Caco-2 (cell line): ENCODE results near the gene CDKN3. TPM values are rescaled to one million over a fixed set of nuclear protein-coding genes. Genes with fewer than 3 reads are reported as not detected.

Experiments used
- BruUV-seq: library from RNA; stranded (reverse); fragments of 400-500 nt; replicated peaks from 2 replicates; lab custom pipeline; 2021; lab: Mats Ljungman, UMichigan
- CTCF ChIA-PET: fragments of 300-600 bp; sonication (Branson Sonifier 250); formaldehyde crosslinking; loops from one replicate; lab custom pipeline; 2022; ENCODE audit warnings: antibody characterized with exemption; lab: Charles Lee
- POLR2A ChIA-PET: fragments of 300-600 bp; sonication (Branson Sonifier 250); formaldehyde crosslinking; loops from one replicate; lab custom pipeline; 2022; ENCODE audit warnings: antibody characterized with exemption; lab: Charles Lee
- DNase-seq, 2 experiments: peaks; one replicate each; pipeline versions ENCODE4 v3.0.0 to v3.0.0-alpha.2; 2020 to 2022
- H3K27me3 ChIP-seq: replicated peaks from 2 replicates; pipeline ENCODE4 v1.6.0; 2011; ENCODE audit warnings: low read length; ENCODE audit not compliant: control insufficient read depth, insufficient read depth
- H3K36me3 ChIP-seq: 2 replicates; pipeline ENCODE4 v1.5.1; 2011; ENCODE audit warnings: low read length; ENCODE audit not compliant: control insufficient read depth, insufficient read depth
- H3K4me1 ChIP-seq: fragments of 250-450 bp; sonication (Bioruptor Pico); 2 replicates; pipeline ENCODE4 v1.5.1; 2020; ENCODE audit warnings: mild to moderate bottlenecking
- H3K4me3 ChIP-seq: 2 replicates; pipeline ENCODE4 v1.5.1; 2011; ENCODE audit warnings: low read depth, mild to moderate bottlenecking, control low read depth, low read length
- H3K9me3 ChIP-seq: fragments of 250-450 bp; sonication (Bioruptor Pico); 2 replicates; pipeline ENCODE4 v1.5.1; 2020; ENCODE audit warnings: mild to moderate bottlenecking, moderate library complexity
- H3K27ac Mint-ChIP-seq: one replicate; pipeline ENCODE4 v1.8.0; 2022; ENCODE audit warnings: mixed read lengths; ENCODE audit not compliant: unreplicated experiment
- H3K27me3 Mint-ChIP-seq: one replicate; pipeline ENCODE4 v1.8.0; 2022; ENCODE audit warnings: mixed read lengths; ENCODE audit not compliant: insufficient read depth, unreplicated experiment
- H3K36me3 Mint-ChIP-seq: one replicate; pipeline ENCODE4 v1.8.0; 2022; ENCODE audit warnings: mild to moderate bottlenecking, mixed read lengths; ENCODE audit not compliant: insufficient read depth, unreplicated experiment
- H3K4me1 Mint-ChIP-seq: one replicate; pipeline ENCODE4 v1.8.0; 2022; ENCODE audit warnings: low read depth, mixed read lengths; ENCODE audit not compliant: unreplicated experiment
- H3K4me3 Mint-ChIP-seq: one replicate; pipeline ENCODE4 v1.8.0; 2022; ENCODE audit warnings: mild to moderate bottlenecking, moderate library complexity, mixed read lengths; ENCODE audit not compliant: unreplicated experiment
- H3K9me3 Mint-ChIP-seq: one replicate; pipeline ENCODE4 v1.8.0; 2022; ENCODE audit warnings: mixed read lengths; ENCODE audit not compliant: unreplicated experiment
- CTCF ChIP-seq, 2 experiments: fragments of 200-600 bp in 1 of 2; IDR thresholded peaks; 1 replicate in 1 of 2; 2 replicates in 1 of 2; pipeline versions ENCODE4 v1.5.1 to v1.8.0; 2011 to 2022; ENCODE audit warnings: antibody characterized with exemption in 1 of 2, control low read depth in 1 of 2, inconsistent platforms in 1 of 2, low read depth in 1 of 2, low read length in 1 of 2, mild to moderate bottlenecking in 1 of 2, moderate library complexity in 1 of 2; ENCODE audit not compliant: insufficient read depth in 1 of 2, severe bottlenecking in 1 of 2, unreplicated experiment in 1 of 2
- intact Hi-C: fragments of 100-400 bp; cut with micrococcal nuclease; formaldehyde crosslinking; loops from one replicate; pipeline ENCODE4 v1.10.0; 2022; ENCODE audit not compliant: unreplicated experiment
- total RNA-seq: library from RNA; stranded (reverse); gene quantifications from 2 replicates; pipeline ENCODE4 v1.2.3, GENCODE V29; 2022

CDKN3 gene
- total RNA-seq, 1 experiment from 2014 or later = 83.0 TPM

- Histone ChIP-seq H3K9me3 (no peaks in the 10 kb centered on the region), H3K4me3 (no peak overlapping the region), H3K27me3 (no peaks in the 10 kb centered on the region), H3K4me1 (no peaks in the 10 kb centered on the region), H3K36me3 (peaks cover 1% of the 10 kb centered on the region)
- ChIA-PET CTCF (no interaction called here), POLR2A (no interaction called here)
- Mint-ChIP-seq H3K27me3 (no peaks in the 10 kb centered on the region), H3K4me3 (no peak overlapping the region), H3K9me3 (no peaks in the 10 kb centered on the region), H3K27ac (no peak overlapping the region), H3K36me3 (peaks cover 44% of the 10 kb centered on the region), H3K4me1 (no peaks in the 10 kb centered on the region)
- TF ChIP-seq CTCF (IDR thresholded peaks at IDR 0.05; ENCODE audit: insufficient read depth in 1 of 2, low read depth in 1 of 2, low read length in 1 of 2, severe bottlenecking in 1 of 2, unreplicated experiment in 1 of 2) = no peak
- BruUV-seq = no TSS peak
- intact Hi-C loops = no loop called here
- no peak for DNase-seq
Measured at GRCh38 chr14:54411371-54411770, 14.6 kb downstream of the CDKN3 start.

- Histone ChIP-seq H3K4me1 (no peaks in the 10 kb centered on the region), H3K27me3 (no peaks in the 10 kb centered on the region), H3K9me3 (no peaks in the 10 kb centered on the region), H3K36me3 (no peaks in the 10 kb centered on the region; the same call in 1 of the 2 replicates), H3K4me3 (no peak overlapping the region)
- peaks cover 39% of the 10 kb centered on the region for H3K36me3 Mint-ChIP-seq
- no peak overlapping the region for H3K4me3 Mint-ChIP-seq
- intact Hi-C loops = loop anchor here (1.0 kb wide), 2 partner anchors 24 to 54 kb away; no protein-coding TSS in a partner anchor
- H3K27me3 Mint-ChIP-seq = no peaks in the 10 kb centered on the region
- H3K9me3 Mint-ChIP-seq = no peaks in the 10 kb centered on the region
- peaks cover 9% of the 10 kb centered on the region for H3K4me1 Mint-ChIP-seq
- no TSS peak for BruUV-seq
- DNase-seq = peak; percentile 59 to 66
- ChIA-PET CTCF (interaction anchor here (0.5 to 1.9 kb wide), 19 partner anchors 12 to 474 kb away, joined by 3 to 74 read pairs (median 4); partner anchors contain the start of genes CDKN3, CGRRF1 and GMFB), POLR2A (interaction anchor here (1.0 kb wide), 1 partner anchor 54 kb away, joined by 4 read pairs; no protein-coding TSS in a partner anchor)
- H3K27ac Mint-ChIP-seq = no peak overlapping the region
- peak; percentile 48 to 67 for TF ChIP-seq CTCF (IDR thresholded peaks at IDR 0.05; ENCODE audit: insufficient read depth in 1 of 2, low read depth in 1 of 2, low read length in 1 of 2, severe bottlenecking in 1 of 2, unreplicated experiment in 1 of 2)
Measured at GRCh38 chr14:54420478-54421142, 23.8 kb downstream of the CDKN3 start.

GRCh38 chr14:54423991-54424390, 27.2 kb downstream of the CDKN3 start:
- Histone ChIP-seq H3K4me1 (no peaks in the 10 kb centered on the region), H3K9me3 (no peaks in the 10 kb centered on the region), H3K27me3 (no peaks in the 10 kb centered on the region), H3K4me3 (no peak overlapping the region), H3K36me3 (no peaks in the 10 kb centered on the region)
- DNase-seq = no peak
- no peak overlapping the region for H3K4me3 Mint-ChIP-seq
- CTCF ChIA-PET = interaction anchor here (1.2 kb wide), 1 partner anchor 57 kb away, joined by 7 read pairs; no protein-coding TSS in a partner anchor
- POLR2A ChIA-PET = no interaction called here
- no peaks in the 10 kb centered on the region for H3K27me3 Mint-ChIP-seq
- H3K36me3 Mint-ChIP-seq = peaks cover 28% of the 10 kb centered on the region
- intact Hi-C loops = no loop called here
- BruUV-seq = no TSS peak
- H3K27ac Mint-ChIP-seq = no peak overlapping the region
- TF ChIP-seq CTCF (IDR thresholded peaks at IDR 0.05; ENCODE audit: insufficient read depth in 1 of 2, low read depth in 1 of 2, low read length in 1 of 2, severe bottlenecking in 1 of 2, unreplicated experiment in 1 of 2) = no peak
- no peaks in the 10 kb centered on the region for H3K9me3 Mint-ChIP-seq
- H3K4me1 Mint-ChIP-seq = peaks cover 9% of the 10 kb centered on the region
